Astrocyte (in vitro differentiated cells and primary cell): ENCODE measurements around the gene SIVA1.

Experiments used
- CTCF ChIP-seq: IDR thresholded peaks from 2 replicates; pipeline ENCODE4 v1.5.1; 2011; ENCODE audit warnings: low read depth, mild to moderate bottlenecking, inconsistent platforms, low read length, moderate library complexity; ENCODE audit not compliant: insufficient read depth
- EZH2 ChIP-seq: IDR thresholded peaks from 2 replicates; pipeline ENCODE4 v1.6.1; 2012; ENCODE audit warnings: mild to moderate bottlenecking, low read length, inconsistent platforms; ENCODE audit not compliant: insufficient read depth

- no peak for TF ChIP-seq CTCF
- TF ChIP-seq EZH2: no peak
Observed at GRCh38 chr14:104725772-104726548, 27.0 kb upstream of the SIVA1 start.
